Smooth muscle cell (in vitro differentiated cells): Measurements from ENCODE around the gene DDIT3. TPM values are rescaled to one million over a fixed set of nuclear protein-coding genes. Genes with fewer than 3 reads are reported as not detected.

ENCODE experiments used
- DNase-seq: peaks from one replicate; lab custom pipeline; 2025; ENCODE audit not compliant: unreplicated experiment; lab: John Stamatoyannopoulos, UW
- H2AFZ ChIP-seq: fragments of 200-600 bp; sonication (generic); 2 replicates; pipeline ENCODE4 v1.6.0; 2016; ENCODE audit warnings: antibody characterized with exemption, low read depth, mild to moderate bottlenecking
- H3F3A ChIP-seq: fragments of 200-600 bp; sonication (generic); 2 replicates; pipeline ENCODE4 v1.6.0; 2017; ENCODE audit warnings: antibody characterized with exemption, low read depth
- H3K27ac ChIP-seq: fragments of 200-600 bp; sonication (generic); 2 replicates; pipeline ENCODE4 v1.5.1; 2016; ENCODE audit warnings: low read depth, mild to moderate bottlenecking
- H3K27me3 ChIP-seq: fragments of 200-600 bp; sonication (generic); 2 replicates; pipeline ENCODE4 v1.6.1; 2016; ENCODE audit warnings: low read depth, mild to moderate bottlenecking
- H3K36me3 ChIP-seq: fragments of 200-600 bp; sonication (generic); 2 replicates; pipeline ENCODE4 v1.5.1; 2016; ENCODE audit warnings: low read depth
- H3K4me1 ChIP-seq: fragments of 200-600 bp; sonication (generic); 2 replicates; pipeline ENCODE4 v1.5.1; 2016; ENCODE audit warnings: low read depth
- H3K4me2 ChIP-seq: fragments of 200-600 bp; sonication (generic); 2 replicates; pipeline ENCODE4 v1.6.0; 2016; ENCODE audit warnings: mild to moderate bottlenecking
- H3K4me3 ChIP-seq: fragments of 200-600 bp; sonication (generic); 2 replicates; pipeline ENCODE4 v1.5.1; 2016; ENCODE audit warnings: mild to moderate bottlenecking
- H3K79me2 ChIP-seq: fragments of 200-600 bp; sonication (generic); 2 replicates; pipeline ENCODE4 v1.6.0; 2016; ENCODE audit warnings: low read depth, mild to moderate bottlenecking
- H3K9ac ChIP-seq: fragments of 200-600 bp; sonication (generic); 2 replicates; pipeline ENCODE4 v1.6.0; 2016; ENCODE audit warnings: low read depth
- H3K9me3 ChIP-seq: fragments of 200-600 bp; sonication (generic); replicated peaks from 2 replicates; pipeline ENCODE4 v1.5.1; 2016; ENCODE audit warnings: low read depth
- H4K20me1 ChIP-seq: fragments of 200-600 bp; sonication (generic); 2 replicates; pipeline ENCODE4 v1.6.0; 2016; ENCODE audit warnings: low read depth
- CTCF ChIP-seq: fragments of 200-600 bp; sonication (generic); IDR thresholded peaks from 2 replicates; pipeline ENCODE4 v1.5.1; 2017; ENCODE audit warnings: borderline replicate concordance, mild to moderate bottlenecking, antibody characterized with exemption; ENCODE audit not compliant: insufficient read depth, poor library complexity, severe bottlenecking
- WGBS: methylation state at CpG from one replicate; pipeline ENCODE4 v1.1.7; 2016; ENCODE audit warnings: low lambda C conversion rate; 5-methylcytosine and 5-hydroxymethylcytosine counted together
- polyA plus RNA-seq: library from polyadenylated mRNA; unstranded; fragments of >200 nt; fragmentation: Nextera tagmentation; extraction: Ambion mirVana; gene quantifications from 2 replicates; pipeline ENCODE4 v1.2.1, GENCODE V29; 2016
- total RNA-seq: library from RNA; depleted of rRNA; stranded (reverse); fragments of >200 nt; gene quantifications from 2 replicates; pipeline ENCODE4 v1.2.3, GENCODE V29; 2014

DDIT3 gene
- total and polyA plus RNA-seq, 2 experiments from 2014 or later, result 25.8 to 27.8 TPM

- Histone ChIP-seq H3K36me3 (no peaks in the 10 kb centered on the region), H3F3A (peaks cover 4% of the 10 kb centered on the region), H3K4me2 (no peak overlapping the region), H3K9me3 (no peaks in the 10 kb centered on the region), H3K4me1 (peaks cover 11% of the 10 kb centered on the region), H3K27me3 (no peaks in the 10 kb centered on the region), H2AFZ (no peak overlapping the region), H3K27ac (no peak overlapping the region), H4K20me1 (peaks cover 34% of the 10 kb centered on the region), H3K9ac (no peak overlapping the region), H3K79me2 (peaks cover 20% of the 10 kb centered on the region), H3K4me3 (no peak overlapping the region)
- DNase-seq, result no peak
- WGBS, result 87% methylated on average over 4 of the region's 4 CpGs
- TF ChIP-seq CTCF, result no peak
Measured at GRCh38 chr12:57558864-57559263, 38.5 kb upstream of the DDIT3 start.

GRCh38 chr12:57554897-57555296 is 34.6 kb upstream of the DDIT3 start:
- Histone ChIP-seq H3K27ac (no peak overlapping the region), H2AFZ (no peak overlapping the region), H3K4me3 (no peak overlapping the region), H4K20me1 (peaks cover 8% of the 10 kb centered on the region), H3K79me2 (peaks cover 20% of the 10 kb centered on the region), H3K36me3 (no peaks in the 10 kb centered on the region), H3K9me3 (no peaks in the 10 kb centered on the region), H3K4me1 (peaks cover 34% of the 10 kb centered on the region), H3K27me3 (no peaks in the 10 kb centered on the region), H3K9ac (no peak overlapping the region), H3K4me2 (no peak overlapping the region), H3F3A (peaks cover 19% of the 10 kb centered on the region)
- no peak for DNase-seq
- no peak for TF ChIP-seq CTCF
- WGBS, result 85% methylated on average over 1 of the region's 1 CpG

GRCh38 chr12:57554453-57554852 is 34.1 kb upstream of the DDIT3 start:
- Histone ChIP-seq H3F3A (peaks cover 19% of the 10 kb centered on the region), H3K79me2 (peaks cover 20% of the 10 kb centered on the region), H4K20me1 (peaks cover 7% of the 10 kb centered on the region), H3K4me3 (no peak overlapping the region), H2AFZ (no peak overlapping the region), H3K4me2 (no peak overlapping the region), H3K36me3 (no peaks in the 10 kb centered on the region), H3K27ac (peak overlapping the region; percentile 74), H3K9me3 (no peaks in the 10 kb centered on the region), H3K27me3 (peaks cover under 1% of the 10 kb centered on the region), H3K4me1 (peaks cover 37% of the 10 kb centered on the region), H3K9ac (no peak overlapping the region)
- no peak for TF ChIP-seq CTCF
- WGBS, result 96% methylated on average over 2 of the region's 2 CpGs
- DNase-seq, result no peak

- WGBS, result 62% methylated on average over 7 of the region's 7 CpGs
- Histone ChIP-seq H3K79me2 (peaks cover 20% of the 10 kb centered on the region), H3K4me2 (peak overlapping the region; percentile 73), H3K27ac (peak overlapping the region; percentile 74), H3K36me3 (no peaks in the 10 kb centered on the region), H3K4me1 (peaks cover 39% of the 10 kb centered on the region), H3K4me3 (no peak overlapping the region), H3K27me3 (peaks cover 9% of the 10 kb centered on the region), H4K20me1 (peaks cover 3% of the 10 kb centered on the region), H2AFZ (no peak overlapping the region), H3F3A (peaks cover 19% of the 10 kb centered on the region), H3K9me3 (no peaks in the 10 kb centered on the region), H3K9ac (peak overlapping the region; percentile 42)
- no peak for TF ChIP-seq CTCF
- DNase-seq, result no peak
Measured at GRCh38 chr12:57553343-57554202, 33.3 kb upstream of the DDIT3 start.
